Measurements from ENCODE around the gene SPIRE2. TPM values are rescaled to one million over a fixed set of nuclear protein-coding genes. Genes with fewer than 3 reads are reported as not detected.

Gene SPIRE2
- total and polyA plus RNA-seq, 2 of the 13 experiments (the other 11 are each of a cell fraction or from before 2014, with no cell fraction given) = 13.3 to 37.5 TPM

DNA sequence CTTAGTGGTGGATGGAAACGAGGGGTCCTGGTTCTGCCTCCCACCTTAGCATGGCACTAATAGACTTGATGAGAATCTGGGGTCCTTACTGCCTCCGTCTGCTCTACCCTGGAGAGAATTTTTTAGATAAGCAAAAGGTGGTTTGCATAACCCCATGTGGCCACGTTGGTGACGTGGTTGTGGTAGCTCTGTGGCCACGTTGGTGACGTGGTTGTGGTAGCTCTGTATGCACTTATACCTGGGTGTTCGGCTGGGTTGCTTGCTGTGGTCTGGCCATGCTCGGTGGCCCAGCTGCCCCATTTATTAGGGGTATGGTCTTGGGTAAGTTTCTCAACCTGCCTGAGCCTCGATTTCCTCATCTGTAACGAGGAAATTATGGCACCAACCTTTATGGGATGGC is 13.0 kb downstream of the SPIRE2 start (continued):
- TF ChIP-seq, protein P1, sequence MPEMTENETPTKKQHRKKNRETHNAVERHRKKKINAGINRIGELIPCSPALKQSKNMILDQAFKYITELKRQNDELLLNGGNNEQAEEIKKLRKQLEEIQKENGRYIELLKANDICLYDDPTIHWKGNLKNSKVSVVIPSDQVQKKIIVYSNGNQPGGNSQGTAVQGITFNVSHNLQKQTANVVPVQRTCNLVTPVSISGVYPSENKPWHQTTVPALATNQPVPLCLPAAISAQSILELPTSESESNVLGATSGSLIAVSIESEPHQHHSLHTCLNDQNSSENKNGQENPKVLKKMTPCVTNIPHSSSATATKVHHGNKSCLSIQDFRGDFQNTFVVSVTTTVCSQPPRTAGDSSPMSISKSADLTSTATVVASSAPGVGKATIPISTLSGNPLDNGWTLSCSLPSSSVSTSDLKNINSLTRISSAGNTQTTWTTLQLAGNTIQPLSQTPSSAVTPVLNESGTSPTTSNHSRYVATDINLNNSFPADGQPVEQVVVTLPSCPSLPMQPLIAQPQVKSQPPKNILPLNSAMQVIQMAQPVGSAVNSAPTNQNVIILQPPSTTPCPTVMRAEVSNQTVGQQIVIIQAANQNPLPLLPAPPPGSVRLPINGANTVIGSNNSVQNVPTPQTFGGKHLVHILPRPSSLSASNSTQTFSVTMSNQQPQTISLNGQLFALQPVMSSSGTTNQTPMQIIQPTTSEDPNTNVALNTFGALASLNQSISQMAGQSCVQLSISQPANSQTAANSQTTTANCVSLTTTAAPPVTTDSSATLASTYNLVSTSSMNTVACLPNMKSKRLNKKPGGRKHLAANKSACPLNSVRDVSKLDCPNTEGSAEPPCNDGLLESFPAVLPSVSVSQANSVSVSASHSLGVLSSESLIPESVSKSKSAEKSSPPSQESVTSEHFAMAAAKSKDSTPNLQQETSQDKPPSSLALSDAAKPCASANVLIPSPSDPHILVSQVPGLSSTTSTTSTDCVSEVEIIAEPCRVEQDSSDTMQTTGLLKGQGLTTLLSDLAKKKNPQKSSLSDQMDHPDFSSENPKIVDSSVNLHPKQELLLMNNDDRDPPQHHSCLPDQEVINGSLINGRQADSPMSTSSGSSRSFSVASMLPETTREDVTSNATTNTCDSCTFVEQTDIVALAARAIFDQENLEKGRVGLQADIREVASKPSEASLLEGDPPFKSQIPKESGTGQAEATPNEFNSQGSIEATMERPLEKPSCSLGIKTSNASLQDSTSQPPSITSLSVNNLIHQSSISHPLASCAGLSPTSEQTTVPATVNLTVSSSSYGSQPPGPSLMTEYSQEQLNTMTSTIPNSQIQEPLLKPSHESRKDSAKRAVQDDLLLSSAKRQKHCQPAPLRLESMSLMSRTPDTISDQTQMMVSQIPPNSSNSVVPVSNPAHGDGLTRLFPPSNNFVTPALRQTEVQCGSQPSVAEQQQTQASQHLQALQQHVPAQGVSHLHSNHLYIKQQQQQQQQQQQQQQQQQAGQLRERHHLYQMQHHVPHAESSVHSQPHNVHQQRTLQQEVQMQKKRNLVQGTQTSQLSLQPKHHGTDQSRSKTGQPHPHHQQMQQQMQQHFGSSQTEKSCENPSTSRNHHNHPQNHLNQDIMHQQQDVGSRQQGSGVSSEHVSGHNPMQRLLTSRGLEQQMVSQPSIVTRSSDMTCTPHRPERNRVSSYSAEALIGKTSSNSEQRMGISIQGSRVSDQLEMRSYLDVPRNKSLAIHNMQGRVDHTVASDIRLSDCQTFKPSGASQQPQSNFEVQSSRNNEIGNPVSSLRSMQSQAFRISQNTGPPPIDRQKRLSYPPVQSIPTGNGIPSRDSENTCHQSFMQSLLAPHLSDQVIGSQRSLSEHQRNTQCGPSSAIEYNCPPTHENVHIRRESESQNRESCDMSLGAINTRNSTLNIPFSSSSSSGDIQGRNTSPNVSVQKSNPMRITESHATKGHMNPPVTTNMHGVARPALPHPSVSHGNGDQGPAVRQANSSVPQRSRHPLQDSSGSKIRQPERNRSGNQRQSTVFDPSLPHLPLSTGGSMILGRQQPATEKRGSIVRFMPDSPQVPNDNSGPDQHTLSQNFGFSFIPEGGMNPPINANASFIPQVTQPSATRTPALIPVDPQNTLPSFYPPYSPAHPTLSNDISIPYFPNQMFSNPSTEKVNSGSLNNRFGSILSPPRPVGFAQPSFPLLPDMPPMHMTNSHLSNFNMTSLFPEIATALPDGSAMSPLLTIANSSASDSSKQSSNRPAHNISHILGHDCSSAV (CRISPR knock-in tag; IDR thresholded peaks at IDR 0.05; ENCODE audit: borderline replicate concordance) = no peak
- TF ChIP-seq, protein P2, sequence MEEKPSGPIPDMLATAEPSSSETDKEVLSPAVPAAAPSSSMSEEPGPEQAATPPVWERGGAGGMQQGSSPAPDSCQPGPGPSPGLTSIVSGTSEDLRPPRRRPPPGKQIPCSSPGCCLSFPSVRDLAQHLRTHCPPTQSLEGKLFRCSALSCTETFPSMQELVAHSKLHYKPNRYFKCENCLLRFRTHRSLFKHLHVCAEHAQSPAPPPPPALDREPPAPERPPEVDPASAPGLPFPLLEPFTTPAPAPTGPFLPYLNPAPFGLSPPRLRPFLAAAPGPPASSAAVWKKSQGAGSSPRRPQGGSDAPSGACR (CRISPR knock-in tag; IDR thresholded peaks at IDR 0.05) = no peak
- TF ChIP-seq AKAP8 (CRISPR knock-in tag; IDR thresholded peaks at IDR 0.05) (0 out of 2 replicates have a peak, but pooled peaks have one; percentile 41), ZNF367 (CRISPR knock-in tag; IDR thresholded peaks at IDR 0.05; ENCODE audit: borderline replicate concordance) (no peak), TMF1 (CRISPR knock-in tag; IDR thresholded peaks at IDR 0.05; ENCODE audit: low read depth) (no peak), ZMYM3 (CRISPR knock-in tag; IDR thresholded peaks at IDR 0.05) (no peak), ZNF34 (CRISPR knock-in tag; IDR thresholded peaks at IDR 0.05; ENCODE audit: borderline replicate concordance) (no peak), GPN1 (CRISPR knock-in tag; IDR thresholded peaks at IDR 0.05; ENCODE audit: borderline replicate concordance) (no peak), SP2 (CRISPR knock-in tag; IDR thresholded peaks at IDR 0.05) (no peak), ZSCAN31 (CRISPR knock-in tag; IDR thresholded peaks at IDR 0.05; ENCODE audit: low read depth) (no peak), DR1 (CRISPR knock-in tag; IDR thresholded peaks at IDR 0.05) (no peak), ZNF816 (CRISPR knock-in tag; IDR thresholded peaks at IDR 0.05; ENCODE audit: borderline replicate concordance) (no peak), PHF5A (CRISPR knock-in tag; IDR thresholded peaks at IDR 0.05; ENCODE audit: low read depth, unreplicated experiment) (no peak), ISL2 (CRISPR knock-in tag; IDR thresholded peaks at IDR 0.05) (no peak)
- TF ChIP-seq, protein P3, sequence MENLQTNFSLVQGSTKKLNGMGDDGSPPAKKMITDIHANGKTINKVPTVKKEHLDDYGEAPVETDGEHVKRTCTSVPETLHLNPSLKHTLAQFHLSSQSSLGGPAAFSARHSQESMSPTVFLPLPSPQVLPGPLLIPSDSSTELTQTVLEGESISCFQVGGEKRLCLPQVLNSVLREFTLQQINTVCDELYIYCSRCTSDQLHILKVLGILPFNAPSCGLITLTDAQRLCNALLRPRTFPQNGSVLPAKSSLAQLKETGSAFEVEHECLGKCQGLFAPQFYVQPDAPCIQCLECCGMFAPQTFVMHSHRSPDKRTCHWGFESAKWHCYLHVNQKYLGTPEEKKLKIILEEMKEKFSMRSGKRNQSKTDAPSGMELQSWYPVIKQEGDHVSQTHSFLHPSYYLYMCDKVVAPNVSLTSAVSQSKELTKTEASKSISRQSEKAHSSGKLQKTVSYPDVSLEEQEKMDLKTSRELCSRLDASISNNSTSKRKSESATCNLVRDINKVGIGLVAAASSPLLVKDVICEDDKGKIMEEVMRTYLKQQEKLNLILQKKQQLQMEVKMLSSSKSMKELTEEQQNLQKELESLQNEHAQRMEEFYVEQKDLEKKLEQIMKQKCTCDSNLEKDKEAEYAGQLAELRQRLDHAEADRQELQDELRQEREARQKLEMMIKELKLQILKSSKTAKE (CRISPR knock-in tag; IDR thresholded peaks at IDR 0.05; ENCODE audit: borderline replicate concordance) = no peak
- TF ChIP-seq, protein P4, sequence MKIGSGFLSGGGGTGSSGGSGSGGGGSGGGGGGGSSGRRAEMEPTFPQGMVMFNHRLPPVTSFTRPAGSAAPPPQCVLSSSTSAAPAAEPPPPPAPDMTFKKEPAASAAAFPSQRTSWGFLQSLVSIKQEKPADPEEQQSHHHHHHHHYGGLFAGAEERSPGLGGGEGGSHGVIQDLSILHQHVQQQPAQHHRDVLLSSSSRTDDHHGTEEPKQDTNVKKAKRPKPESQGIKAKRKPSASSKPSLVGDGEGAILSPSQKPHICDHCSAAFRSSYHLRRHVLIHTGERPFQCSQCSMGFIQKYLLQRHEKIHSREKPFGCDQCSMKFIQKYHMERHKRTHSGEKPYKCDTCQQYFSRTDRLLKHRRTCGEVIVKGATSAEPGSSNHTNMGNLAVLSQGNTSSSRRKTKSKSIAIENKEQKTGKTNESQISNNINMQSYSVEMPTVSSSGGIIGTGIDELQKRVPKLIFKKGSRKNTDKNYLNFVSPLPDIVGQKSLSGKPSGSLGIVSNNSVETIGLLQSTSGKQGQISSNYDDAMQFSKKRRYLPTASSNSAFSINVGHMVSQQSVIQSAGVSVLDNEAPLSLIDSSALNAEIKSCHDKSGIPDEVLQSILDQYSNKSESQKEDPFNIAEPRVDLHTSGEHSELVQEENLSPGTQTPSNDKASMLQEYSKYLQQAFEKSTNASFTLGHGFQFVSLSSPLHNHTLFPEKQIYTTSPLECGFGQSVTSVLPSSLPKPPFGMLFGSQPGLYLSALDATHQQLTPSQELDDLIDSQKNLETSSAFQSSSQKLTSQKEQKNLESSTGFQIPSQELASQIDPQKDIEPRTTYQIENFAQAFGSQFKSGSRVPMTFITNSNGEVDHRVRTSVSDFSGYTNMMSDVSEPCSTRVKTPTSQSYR (CRISPR knock-in tag; IDR thresholded peaks at IDR 0.05; ENCODE audit: borderline replicate concordance) = no peak

All from HepG2 (cell line).